ENCODE data around the gene DTX3.
A peak's percentile ranks its signal among the peaks of the same experiment; 100 is the strongest.

GRCh38 chr12:57632958-57633840, 28.6 kb downstream of the DTX3 start, which contains the start of gene B4GALNT1:
- TF ChIP-seq CTCF (IDR thresholded peaks at IDR 0.05) (peak; percentile 40 to 85 (median 58)), POLR2A (IDR thresholded peaks at IDR 0.05) (no peak)
